Medulla oblongata (tissue), 1 donor: ENCODE results near the gene LMBR1.
"Not testable (repeated sequence)": the region's sequence is repeated elsewhere in the genome, so short reads cannot be mapped to it uniquely, and the experiment has no call there.

Experiments used
- DNase-seq: peaks from one replicate; pipeline ENCODE4 v3.0.0-alpha.2; 2015; ENCODE audit errors: extremely low spot score

The LMBR1 gene

GRCh38 chr7:156845379-156846101 is 47.4 kb downstream of the LMBR1 start:
- DNase-seq = no peak

GRCh38 chr7:156843582-156843981 is 49.4 kb downstream of the LMBR1 start:
- not testable (repeated sequence) for DNase-seq

GRCh38 chr7:156843157-156843556 is 49.8 kb downstream of the LMBR1 start:
- no peak for DNase-seq

- DNase-seq = no peak
Measured at GRCh38 chr7:156842740-156843140, 50.2 kb downstream of the LMBR1 start.

- DNase-seq = no peak
Measured at GRCh38 chr7:156842317-156842716, 50.7 kb downstream of the LMBR1 start.

GRCh38 chr7:156841497-156841896 is 51.5 kb downstream of the LMBR1 start:
- DNase-seq = no peak

- no peak for DNase-seq
Measured at GRCh38 chr7:156840134-156840533, 52.8 kb downstream of the LMBR1 start.

GRCh38 chr7:156836443-156836842 is 56.5 kb downstream of the LMBR1 start:
- no peak for DNase-seq

- DNase-seq = no peak
Measured at GRCh38 chr7:156834462-156834861, 58.5 kb downstream of the LMBR1 start.

- no peak for DNase-seq
Measured at GRCh38 chr7:156833312-156833711, 59.7 kb downstream of the LMBR1 start.

GRCh38 chr7:156832195-156832877 is 60.6 kb downstream of the LMBR1 start:
- DNase-seq = no peak

- no peak for DNase-seq
Measured at GRCh38 chr7:156829669-156830336, 63.2 kb downstream of the LMBR1 start.

- peak; percentile 11 for DNase-seq
Measured at GRCh38 chr7:156827587-156828203, 65.3 kb downstream of the LMBR1 start.

GRCh38 chr7:156823435-156823834 is 69.5 kb downstream of the LMBR1 start:
- no peak for DNase-seq

- no peak for DNase-seq
Measured at GRCh38 chr7:156820445-156821063, 72.4 kb downstream of the LMBR1 start.

- DNase-seq = no peak
Measured at GRCh38 chr7:156819733-156820295, 73.2 kb downstream of the LMBR1 start.

- DNase-seq = no peak
Measured at GRCh38 chr7:156818133-156818532, 74.8 kb downstream of the LMBR1 start.

- no peak for DNase-seq
Measured at GRCh38 chr7:156816943-156817572, 75.9 kb downstream of the LMBR1 start.

GRCh38 chr7:156811706-156812105 is 81.3 kb downstream of the LMBR1 start:
- no peak for DNase-seq

- DNase-seq = not testable (repeated sequence)
Measured at GRCh38 chr7:156803656-156804055, 89.3 kb downstream of the LMBR1 start.

GRCh38 chr7:156802214-156802613 is 90.8 kb downstream of the LMBR1 start:
- no peak for DNase-seq
